Measurements from ENCODE around the gene CD37. TPM values are rescaled to one million over a fixed set of nuclear protein-coding genes. Genes with fewer than 3 reads are reported as not detected.
A peak's percentile ranks its signal among the peaks of the same experiment; 100 is the strongest.
"Not testable (repeated sequence)": the region's sequence is repeated elsewhere in the genome, so short reads cannot be mapped to it uniquely, and the experiment has no call there.

Gene CD37, protein sequence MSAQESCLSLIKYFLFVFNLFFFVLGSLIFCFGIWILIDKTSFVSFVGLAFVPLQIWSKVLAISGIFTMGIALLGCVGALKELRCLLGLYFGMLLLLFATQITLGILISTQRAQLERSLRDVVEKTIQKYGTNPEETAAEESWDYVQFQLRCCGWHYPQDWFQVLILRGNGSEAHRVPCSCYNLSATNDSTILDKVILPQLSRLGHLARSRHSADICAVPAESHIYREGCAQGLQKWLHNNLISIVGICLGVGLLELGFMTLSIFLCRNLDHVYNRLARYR
- 10 to 100 TPM; 30.2 to 43.6 (median 38.4) TPM for polyA plus RNA-seq (ENCODE audit: insufficient read length in 4 of 4)

DNA sequence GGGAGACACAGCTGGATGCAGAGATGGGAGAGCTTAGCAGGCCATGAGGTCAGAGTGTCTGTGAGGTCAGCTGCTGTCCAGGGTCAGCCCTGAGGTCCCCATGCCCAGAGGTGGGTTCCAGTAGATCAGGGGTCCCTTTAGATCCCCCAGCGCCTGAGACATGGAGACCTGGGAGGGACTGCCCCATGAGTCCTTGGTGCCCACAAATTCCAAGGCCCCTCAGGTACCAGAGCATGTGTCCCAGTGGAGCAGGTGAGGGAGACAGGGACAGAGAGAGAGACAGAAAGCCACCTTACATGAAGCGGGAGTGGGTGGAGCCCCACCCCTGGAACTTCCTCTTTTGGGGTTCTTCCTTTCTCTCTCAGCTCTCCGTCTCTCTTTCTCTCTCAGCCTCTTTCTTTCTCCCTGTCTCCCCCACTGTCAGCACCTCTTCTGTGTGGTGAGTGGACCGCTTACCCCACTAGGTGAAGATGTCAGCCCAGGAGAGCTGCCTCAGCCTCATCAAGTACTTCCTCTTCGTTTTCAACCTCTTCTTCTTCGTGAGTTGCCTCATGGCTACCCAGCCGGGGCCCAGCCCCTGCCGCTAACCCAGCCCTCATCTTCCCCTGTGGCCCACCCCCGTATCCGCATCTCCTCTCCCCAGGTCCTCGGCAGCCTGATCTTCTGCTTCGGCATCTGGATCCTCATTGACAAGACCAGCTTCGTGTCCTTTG is at the start of gene CD37:
Gene CD37 (plus strand): TSS at position 336 of the 713 bp plus-strand sequence. CDS start 135 bp downstream, at position 471.
- no peak for DNase-seq (ENCODE audit: low read depth in 4 of 4, low spot score in 3 of 4)

DNA sequence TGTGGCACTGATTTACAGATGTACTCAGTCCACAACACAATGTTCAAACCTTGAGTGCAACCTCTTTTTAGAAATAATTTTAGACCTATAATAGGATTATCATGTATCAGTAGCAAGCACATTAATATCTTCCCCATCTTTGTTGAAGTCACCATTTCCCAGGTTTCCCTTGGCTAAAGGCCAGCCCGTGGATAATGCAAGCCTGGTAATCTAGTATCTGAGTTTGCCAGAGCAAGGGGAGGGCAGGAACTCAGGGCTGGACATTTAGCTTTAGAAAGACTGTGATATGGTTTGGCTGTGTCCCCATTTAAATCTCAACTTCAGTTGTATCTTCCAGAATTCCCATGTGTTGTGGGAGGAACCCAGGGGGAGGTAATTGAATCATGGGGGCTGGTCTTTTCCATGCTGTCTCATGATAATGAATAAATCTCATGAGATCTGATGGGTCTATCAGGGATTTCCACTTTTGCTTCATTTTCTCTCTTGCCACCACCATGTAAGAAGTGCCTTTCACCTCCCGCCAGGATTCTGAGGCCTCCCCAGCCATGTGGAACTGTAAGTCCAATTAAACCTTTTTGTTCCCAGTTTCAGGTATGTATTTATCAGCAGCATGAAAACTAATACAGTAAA is 48.0 kb upstream of the CD37 start:
- DNase-seq (ENCODE audit: low read depth in 4 of 4, low spot score in 3 of 4): no peak

DNA sequence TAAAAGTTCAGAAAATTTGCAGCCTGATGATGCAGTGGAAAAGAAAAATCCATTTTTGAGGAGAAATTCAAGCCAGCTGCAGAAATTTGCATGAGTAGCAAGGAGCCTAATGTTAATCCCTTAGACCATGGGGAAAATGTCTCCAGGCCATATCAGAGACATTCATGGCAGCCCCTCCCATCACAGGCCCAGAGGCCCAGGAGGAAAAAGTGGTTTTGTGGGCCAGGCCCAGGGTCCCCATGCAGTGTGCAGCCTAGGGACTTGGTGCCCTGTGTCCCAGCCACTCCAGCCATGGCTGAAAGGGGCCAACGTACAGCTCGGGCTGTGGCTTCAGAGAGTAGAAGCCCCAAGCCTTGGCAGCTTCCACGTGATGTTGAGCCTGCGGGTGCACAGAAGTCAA is 47.0 kb upstream of the CD37 start:
- DNase-seq (ENCODE audit: low read depth in 4 of 4, low spot score in 3 of 4): not testable (repeated sequence)

DNA sequence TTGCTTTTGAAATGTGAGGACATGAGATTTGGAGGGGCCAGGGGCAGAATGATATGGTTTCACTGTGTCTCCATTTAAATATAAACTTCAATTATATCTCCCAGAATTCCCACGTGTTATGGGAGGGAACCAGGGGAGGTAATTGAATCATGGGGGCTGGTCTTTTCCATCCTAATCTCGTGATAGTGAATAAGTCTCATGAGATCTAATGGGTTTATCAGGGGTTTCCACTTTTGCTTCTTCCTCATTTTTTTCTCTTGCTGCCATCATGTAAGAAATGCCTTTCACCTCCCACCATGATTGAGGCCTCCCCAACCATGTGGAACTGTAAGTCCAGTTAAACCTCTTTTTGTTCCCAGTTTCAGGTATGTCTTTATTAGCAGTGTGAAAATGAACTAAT is 45.9 kb upstream of the CD37 start:
- not testable (repeated sequence) for DNase-seq (ENCODE audit: low read depth in 4 of 4, low spot score in 3 of 4)

DNA sequence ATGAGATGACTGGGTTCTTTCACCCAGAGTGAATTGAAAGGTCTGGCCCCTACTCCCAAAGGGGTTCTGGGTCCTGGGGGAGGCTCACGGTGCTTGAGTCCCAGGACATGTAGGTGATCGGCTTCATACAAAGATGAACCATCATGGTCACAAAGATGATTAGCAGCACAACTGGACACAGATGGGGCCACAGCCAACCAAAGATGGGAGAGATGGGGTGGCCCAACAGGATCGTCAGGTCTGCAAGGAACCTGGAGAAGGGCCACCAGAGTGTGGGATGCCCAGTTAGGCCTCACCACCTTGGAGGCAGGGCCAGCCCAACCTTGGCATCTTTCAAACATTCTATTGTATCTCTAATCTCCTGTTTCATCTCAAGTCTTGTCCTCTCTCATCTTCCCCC is 44.7 kb upstream of the CD37 start:
- no peak for DNase-seq (ENCODE audit: low read depth in 4 of 4, low spot score in 3 of 4)

DNA sequence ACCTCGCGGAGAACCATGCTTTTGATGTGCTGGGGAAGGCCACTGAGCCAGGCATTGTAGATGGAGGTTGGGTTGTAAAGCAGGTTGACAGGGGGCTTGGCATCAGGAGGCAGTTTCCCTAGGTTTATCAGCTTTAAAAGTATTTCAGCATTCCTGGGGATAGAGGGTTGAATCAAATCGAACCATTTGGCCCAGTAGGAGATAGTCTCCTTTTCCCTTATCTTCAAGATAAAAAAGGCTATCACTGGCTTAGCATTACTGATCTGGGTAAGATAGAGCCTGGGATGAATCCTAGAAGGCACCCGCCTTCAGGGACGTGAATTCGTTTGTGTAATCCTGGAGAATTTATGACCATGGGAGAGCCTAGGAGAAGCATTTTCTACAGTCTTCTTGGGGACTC is 40.8 kb upstream of the CD37 start:
- DNase-seq (ENCODE audit: low read depth in 4 of 4, low spot score in 3 of 4): no peak

DNA sequence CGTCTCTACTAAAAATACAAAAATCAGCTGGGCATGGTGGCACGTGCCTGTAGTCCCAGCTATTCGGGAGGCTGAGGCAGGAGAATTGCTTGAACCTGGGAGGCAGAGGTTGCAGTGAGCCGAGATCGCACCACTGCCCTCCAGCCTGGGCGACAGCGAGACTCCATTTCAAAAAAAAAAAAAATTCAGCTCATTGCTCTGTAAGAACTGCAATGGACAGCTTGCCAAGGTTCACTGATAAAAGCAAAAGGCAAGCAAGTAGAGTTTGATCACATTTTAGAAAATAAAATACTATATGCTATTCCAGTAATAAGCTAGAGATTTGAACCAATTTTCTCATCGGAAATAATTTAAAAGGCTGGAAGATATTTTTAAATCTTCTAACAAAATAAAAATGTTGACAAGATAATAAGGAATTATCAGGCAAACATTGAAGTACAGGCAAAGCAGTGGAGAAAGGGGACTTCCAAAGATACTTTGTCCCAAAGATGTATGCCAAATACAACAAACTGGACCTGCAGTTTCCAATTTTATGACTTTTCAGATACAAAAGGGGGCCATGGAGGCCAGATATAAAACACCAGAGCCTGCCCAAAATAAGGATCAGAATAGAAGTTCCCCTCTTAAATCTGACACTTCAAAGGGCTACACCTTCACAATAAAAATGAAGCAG is 39.9 kb upstream of the CD37 start:
- no peak for DNase-seq (ENCODE audit: low read depth in 4 of 4, low spot score in 3 of 4)

DNA sequence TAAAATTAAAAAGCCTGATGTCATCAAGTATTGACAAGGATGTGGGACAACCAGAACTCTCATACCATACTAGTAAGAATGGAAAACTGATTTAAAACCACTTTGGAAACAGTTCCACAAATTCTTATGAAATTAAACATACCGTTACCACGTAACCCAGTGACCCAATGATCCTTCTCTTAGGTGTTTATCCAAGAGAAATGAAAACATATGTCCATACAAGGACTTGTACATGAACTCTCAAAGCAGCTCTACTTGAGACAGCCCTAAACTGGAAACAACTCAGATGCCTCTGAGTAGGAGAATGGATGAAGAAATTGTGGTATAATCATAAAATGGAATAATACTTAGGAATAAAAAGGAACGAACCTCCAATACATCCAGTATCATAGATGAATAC is 37.8 kb upstream of the CD37 start:
- no peak for DNase-seq (ENCODE audit: low read depth in 4 of 4, low spot score in 3 of 4)

DNA sequence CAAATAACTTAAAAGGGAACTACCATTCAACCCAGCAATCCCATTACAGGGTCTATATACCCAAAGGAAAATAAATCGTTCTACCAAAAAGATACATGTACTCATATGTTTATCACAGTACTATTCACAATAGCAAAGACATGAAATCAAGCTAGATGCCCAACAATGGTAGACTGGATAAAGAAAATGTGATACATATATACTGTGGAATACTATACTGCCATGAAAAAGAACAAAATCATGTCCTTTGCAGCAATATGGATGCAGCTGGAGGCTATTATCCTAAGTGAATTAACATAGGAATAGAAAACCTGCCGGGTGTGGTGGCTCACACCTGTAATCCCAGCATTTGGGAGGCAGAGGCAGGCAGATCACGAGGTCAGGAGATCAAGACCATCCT is 36.6 kb upstream of the CD37 start:
- not testable (repeated sequence) for DNase-seq (ENCODE audit: low read depth in 4 of 4, low spot score in 3 of 4)

DNA sequence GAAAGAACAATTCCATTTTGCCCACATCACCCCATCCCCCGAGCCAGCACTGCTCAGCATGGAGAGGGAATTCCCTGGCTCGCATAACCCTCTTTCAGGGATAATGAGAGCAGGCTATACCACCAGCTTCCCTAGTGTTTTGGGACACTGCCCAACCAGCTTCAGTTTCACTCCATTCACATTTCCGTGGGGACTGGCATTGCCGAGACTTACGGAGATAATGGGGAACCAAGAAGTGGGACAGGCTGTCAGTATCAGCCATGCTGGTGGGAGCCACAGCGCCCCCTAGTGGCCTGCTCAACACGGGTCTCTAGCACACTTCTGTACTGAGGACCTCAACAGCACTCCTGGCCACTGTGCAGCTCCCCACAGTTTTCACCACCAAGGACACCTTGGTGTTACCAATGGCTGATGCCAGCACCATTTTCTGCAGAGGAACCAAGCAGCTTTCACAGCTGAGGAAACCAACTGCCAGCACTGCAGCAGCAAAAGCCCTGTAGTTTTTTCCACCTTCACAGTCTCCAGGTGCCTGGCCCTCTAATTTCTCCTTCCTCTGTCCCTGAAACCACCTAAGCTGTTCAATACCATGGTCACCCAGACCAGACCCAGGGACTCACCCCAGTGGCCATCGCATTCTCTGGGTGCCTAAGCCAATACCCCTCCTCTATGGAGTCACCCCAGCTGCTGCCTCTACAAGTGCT is 33.9 kb upstream of the CD37 start:
- peak; percentile 4 to 24 (median 14) for DNase-seq (ENCODE audit: low read depth in 4 of 4, low spot score in 3 of 4)

DNA sequence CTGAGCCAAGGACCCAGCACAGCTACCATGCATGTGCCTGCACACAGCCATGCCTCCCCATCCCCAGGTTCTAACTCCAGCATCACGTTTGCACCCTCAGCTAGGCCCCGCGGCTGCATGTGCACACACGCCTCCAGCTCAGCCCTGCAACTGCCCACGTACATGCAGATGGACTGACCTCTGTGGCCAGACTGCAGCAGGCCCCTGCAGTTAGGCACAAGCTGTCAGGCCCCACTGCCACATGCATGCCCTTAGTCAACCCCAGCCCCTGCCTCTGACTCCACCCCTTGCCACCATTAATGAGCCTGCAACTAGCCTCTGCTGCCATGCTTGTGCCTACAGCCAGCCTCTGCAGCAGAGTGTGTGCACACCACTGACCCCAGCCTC is 33.3 kb upstream of the CD37 start:
- DNase-seq (ENCODE audit: low read depth in 4 of 4, low spot score in 3 of 4): no peak

DNA sequence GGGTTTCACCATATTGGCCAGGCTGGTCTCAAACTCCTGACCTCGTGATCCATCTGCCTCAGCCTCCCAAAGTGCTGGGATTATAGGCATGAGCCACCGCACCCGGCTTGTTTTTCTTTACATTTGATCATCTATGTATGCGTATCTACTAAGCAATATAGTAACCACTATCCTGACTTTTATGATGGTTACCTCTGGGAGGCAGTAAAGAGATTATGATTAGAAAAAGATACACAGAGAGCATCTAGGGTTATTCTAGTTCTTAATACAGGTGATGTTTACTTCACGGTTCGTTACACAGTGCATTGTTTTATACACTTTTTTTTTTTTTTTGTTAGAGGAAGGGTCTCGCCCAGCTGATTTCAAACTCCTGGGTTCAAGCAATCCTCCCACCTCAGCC is 28.5 kb upstream of the CD37 start:
- DNase-seq (ENCODE audit: low read depth in 4 of 4, low spot score in 3 of 4): not testable (repeated sequence)

DNA sequence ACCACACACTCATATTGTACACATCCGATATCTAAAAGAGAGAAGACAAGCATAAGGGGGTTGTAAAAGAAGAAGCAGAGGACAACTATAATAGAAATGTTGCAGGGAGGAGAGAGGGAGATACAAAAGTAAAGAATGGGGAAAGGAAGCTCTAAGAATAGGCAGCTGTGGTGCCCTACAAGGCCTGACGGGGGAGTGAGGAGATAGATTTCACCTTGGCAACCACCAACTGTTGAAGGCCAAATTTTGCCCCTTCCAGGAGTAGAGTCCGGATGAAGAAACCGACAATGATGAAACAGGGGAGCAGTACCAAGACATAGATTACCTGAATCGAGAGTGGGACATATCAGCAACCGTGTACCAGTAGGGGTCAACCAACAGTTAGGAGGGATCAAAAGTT is 26.1 kb upstream of the CD37 start:
- no peak for DNase-seq (ENCODE audit: low read depth in 4 of 4, low spot score in 3 of 4)

DNA sequence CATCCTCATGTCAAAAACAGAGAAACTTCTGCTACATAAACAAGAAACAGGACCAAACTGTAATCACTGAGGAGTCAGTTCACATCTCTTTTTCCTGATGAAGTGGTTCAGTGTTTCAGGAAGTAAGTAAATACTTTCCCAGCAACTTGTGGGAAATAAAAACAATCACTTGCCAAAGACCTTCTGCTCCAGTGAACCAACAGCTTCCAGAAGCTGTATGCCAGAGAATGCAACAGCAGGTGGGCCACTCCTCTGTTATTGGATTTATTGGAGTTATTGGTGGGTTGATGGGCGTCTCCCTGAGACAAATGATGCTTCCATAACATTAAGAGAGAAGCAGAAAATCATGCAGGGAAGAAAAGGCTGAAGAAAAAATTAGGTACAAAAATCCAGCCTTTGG is 20.1 kb upstream of the CD37 start:
- DNase-seq (ENCODE audit: low read depth in 4 of 4, low spot score in 3 of 4): no peak

DNA sequence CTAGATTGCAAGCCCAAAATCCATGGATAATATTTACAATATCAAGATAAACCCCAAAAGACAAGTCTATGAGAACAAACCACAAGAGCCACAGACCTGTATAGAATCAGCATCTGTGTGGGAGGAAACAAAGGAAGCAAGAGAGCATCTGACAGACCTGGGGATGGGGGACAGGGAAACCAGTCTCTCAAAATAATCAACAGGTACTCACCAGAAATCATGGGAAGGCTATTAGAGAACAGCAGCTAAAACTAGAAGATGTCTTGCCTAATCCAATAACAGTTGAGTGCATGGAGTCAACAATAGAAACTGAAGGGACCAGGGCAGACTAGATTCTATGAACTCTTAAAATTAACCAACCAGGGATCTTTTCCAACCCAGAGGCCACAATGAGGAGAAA is 18.9 kb upstream of the CD37 start:
- no peak for DNase-seq (ENCODE audit: low read depth in 4 of 4, low spot score in 3 of 4)

DNA sequence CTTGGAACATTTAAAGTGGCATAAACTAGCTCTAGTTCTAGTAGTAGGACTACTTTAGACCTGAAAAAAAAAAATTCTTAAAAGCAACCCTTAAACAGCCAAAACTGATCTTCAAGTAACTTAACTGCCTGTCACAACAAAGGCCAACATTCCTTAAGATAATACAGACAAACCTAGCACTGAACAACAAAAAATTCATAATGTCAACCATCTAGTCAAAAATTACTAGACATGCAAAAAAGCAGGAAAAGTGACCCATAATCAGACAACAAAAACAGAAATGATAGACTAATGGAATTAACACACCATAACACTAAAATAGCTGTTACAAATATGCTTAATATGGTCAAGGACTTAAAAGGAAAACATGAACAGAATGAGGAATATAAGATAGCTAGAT is 16.9 kb upstream of the CD37 start:
- DNase-seq (ENCODE audit: low read depth in 4 of 4, low spot score in 3 of 4): no peak

DNA sequence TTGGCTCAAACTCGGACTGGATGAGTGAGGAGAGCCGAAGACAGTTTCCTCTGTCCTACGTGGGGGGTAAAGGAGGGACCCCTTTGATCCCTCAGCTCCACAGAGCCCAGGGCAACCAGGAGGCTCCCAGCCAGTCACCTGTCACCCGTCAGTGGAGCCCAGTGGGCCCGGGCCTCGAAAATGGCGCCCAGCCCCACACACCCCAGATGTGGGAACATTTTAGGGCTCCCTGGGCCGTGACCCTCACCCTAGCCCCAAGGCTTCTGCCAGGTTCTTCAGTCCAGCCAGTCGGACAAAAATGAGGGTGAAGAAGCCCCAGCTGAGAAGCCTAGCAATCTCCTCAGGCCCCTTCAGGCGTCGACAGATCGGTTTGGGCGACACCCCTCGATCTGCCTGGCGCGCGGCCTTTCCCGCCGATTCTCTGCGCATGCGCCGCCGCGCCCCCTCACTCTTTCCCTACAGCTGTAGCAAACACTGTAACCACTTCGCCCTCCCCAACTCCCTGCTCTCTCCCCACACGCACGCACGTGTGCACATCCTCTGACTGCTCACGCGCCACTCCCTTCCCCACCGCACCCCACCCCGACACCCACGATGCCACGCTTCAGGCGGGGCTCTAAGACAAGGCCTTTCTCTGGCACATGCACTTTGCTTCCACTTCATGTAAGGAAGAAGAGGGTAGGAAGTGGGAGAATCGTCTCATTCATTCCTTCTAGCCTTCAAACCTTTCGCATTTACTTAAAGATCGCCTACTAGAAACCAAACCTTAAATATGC is 10.2 kb upstream of the CD37 start, which contains the start of gene SLC6A16:
Gene SLC6A16 (minus strand): TSS at position 391 of the 776 bp plus-strand sequence. CDS start 13,844 bp downstream, outside the sequence.
- DNase-seq (ENCODE audit: low read depth in 4 of 4, low spot score in 3 of 4): no peak

DNA sequence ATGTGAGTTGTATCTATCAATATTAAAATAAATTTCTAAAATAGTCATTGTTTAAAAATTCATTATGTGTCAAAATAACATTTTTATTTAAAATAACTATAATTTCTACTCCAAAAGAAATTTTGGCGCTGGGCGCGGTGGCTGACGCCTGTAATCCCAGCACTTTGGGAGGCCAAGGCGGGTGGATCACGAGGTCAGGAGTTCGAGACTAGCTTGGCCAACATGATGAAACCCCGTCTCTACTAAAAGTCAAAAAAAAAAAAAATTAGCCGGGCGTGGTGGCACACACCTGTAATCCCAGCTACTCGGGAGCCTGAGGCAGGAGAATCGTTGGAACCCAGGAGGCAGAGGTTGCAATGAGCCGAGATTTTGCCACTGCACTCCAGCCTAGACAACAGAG is 9.4 kb upstream of the CD37 start:
- not testable (repeated sequence) for DNase-seq (ENCODE audit: low read depth in 4 of 4, low spot score in 3 of 4)

DNA sequence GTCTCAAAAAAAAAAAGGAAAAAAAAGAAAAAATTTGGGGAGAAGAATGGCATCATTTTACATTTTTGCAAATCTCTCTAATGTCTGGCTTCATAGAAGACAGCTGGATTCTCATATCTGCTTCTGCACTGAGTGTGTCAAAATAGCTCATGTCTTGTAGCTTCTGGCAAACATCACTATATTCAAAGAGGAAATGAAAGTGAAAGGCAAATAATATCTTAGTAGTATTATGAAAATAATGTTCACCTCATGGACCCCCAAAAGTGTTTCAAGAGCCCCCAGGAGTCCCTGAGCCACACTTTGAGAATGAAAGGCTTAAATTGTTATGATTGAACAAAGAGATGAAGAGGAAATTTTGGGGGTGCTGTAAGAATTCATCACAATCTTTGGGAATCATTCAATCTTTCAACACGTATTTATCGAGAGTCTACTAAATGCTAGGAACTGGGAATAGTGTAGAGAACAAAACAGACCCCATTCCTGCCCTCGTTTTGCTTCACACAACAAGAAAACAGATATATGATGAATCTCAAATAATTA is 9.0 kb upstream of the CD37 start:
- no peak for DNase-seq (ENCODE audit: low read depth in 4 of 4, low spot score in 3 of 4)

Measured in left renal pelvis (tissue), 4 donors.